ENCODE data around the gene OPHN1.
"Not testable (repeated sequence)": the region's sequence is repeated elsewhere in the genome, so short reads cannot be mapped to it uniquely, and the experiment has no call there.

The OPHN1 gene

DNA sequence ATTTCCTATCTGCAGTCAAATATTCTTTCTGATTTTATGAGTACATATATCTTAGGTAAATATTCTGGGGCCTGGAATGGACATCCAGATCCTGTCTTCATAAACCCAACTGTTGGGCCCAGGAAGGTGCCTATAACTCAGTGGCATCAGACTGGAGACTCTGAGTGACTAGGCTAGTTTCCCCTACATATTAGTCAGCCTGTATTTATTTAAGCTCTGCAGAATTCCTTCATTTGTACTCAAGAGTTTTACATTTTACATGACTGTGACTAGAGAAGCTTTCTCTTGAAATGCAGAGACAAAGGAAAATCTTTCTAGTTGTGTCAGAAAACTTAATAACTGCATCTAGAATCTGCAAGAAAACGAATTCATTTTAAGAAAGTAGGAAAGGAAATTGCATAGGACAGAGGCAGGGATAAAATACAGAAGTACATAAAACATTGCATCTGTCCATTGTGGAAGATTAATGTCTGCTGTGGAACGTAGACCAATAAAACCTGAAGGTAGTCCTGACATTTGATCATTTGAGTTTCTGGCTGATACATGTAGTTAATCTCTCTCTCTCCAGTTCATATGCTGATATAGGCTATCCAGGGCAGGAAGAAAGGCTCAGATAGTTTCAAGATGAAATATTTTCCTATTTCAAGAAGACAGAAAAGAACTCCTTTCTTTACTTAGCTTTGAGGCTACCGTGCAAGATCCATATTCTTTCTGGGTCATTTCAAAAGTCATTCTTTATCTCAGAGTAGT is 78.2 kb downstream of the OPHN1 start:
- H3K4me3 ChIP-seq (ENCODE audit: low read depth, low read length): no peak overlapping the region
- H3K27me3 ChIP-seq (ENCODE audit: control insufficient read depth, insufficient read depth, low read length): no peaks in the 10 kb centered on the region
- no peak overlapping the region for H3K9ac ChIP-seq (ENCODE audit: low read depth, low read length)
- no peaks in the 10 kb centered on the region for H3K36me3 ChIP-seq (ENCODE audit: control insufficient read depth, insufficient read depth, low read length)
- H3K9me3 ChIP-seq (ENCODE audit: control insufficient read depth, insufficient read depth, low read length): no peaks in the 10 kb centered on the region
- H3K4me1 ChIP-seq (ENCODE audit: control insufficient read depth, insufficient read depth, low read length): peaks cover 3% of the 10 kb centered on the region

DNA sequence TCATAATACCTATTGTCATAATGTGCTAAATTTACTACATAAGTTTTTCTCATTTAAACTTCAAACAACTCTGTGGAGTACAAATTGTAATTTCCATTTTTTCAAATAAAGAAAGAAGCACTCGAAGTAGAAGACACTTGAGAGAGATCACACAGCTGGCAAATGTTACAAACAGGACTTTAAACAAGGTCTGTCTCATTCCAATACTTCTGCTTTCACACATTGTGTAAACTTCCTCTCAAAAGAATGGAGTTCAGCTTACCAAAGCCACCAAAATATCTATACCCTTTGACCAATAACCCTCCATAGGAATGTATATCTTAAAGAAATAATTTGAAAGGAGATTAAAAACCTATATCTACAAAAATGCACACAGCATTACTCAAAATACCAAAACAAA is 88.3 kb downstream of the OPHN1 start:
- Histone ChIP-seq H3K9me3 (ENCODE audit: control insufficient read depth, insufficient read depth, low read length) (no peaks in the 10 kb centered on the region), H3K4me3 (ENCODE audit: low read depth, low read length) (no peak overlapping the region), H3K36me3 (ENCODE audit: control insufficient read depth, insufficient read depth, low read length) (no peaks in the 10 kb centered on the region), H3K4me1 (ENCODE audit: control insufficient read depth, insufficient read depth, low read length) (no peaks in the 10 kb centered on the region), H3K27me3 (ENCODE audit: control insufficient read depth, insufficient read depth, low read length) (no peaks in the 10 kb centered on the region), H3K9ac (ENCODE audit: low read depth, low read length) (no peak overlapping the region)

DNA sequence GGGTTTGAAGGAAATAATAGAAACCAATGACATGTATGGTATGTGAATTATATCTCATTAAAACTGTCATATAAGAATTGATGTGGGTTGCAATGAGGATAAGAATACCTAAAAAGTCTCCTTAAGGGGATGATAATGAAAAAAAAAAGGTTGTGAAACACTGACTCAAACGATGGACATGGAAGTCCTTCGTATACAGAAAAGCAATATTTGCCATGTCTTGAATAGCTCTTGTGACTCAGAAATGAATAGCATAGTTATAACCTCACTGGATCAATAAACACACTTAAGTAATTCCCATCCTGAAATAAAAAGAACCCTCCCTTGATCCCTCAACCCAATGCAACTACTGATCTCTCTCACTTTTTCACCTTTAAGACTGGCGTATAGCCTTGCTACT is 89.7 kb downstream of the OPHN1 start:
- H3K4me1 ChIP-seq (ENCODE audit: control insufficient read depth, insufficient read depth, low read length): no peaks in the 10 kb centered on the region
- H3K9me3 ChIP-seq (ENCODE audit: control insufficient read depth, insufficient read depth, low read length): no peaks in the 10 kb centered on the region
- H3K36me3 ChIP-seq (ENCODE audit: control insufficient read depth, insufficient read depth, low read length): no peaks in the 10 kb centered on the region
- no peaks in the 10 kb centered on the region for H3K27me3 ChIP-seq (ENCODE audit: control insufficient read depth, insufficient read depth, low read length)
- no peak overlapping the region for H3K4me3 ChIP-seq (ENCODE audit: low read depth, low read length)
- no peak overlapping the region for H3K9ac ChIP-seq (ENCODE audit: low read depth, low read length)

DNA sequence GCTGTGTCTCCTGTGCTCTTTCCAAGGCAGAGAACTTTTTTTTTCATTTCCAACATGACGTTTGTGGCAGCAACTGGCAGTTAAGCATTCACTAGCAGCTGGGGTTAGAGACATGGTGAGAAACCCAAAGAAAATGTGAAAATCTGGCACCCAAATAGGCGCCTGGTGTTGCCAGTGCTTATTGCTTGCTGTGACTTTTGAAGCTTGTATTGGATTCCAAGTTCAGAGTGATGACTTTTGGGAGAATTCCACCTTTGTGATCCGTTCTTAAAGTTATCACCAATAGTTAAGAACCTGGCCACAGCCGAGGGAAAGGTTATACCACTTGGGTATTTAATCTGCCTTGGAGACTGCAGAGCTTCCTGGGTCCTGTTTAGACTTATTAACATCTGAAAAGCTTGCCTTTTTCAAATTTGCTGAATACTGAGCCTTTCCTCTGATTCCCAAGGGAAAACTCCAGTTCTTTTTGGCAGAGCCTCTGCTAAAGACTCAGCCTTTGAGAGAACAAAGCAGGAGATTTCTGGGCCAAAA is 101.0 kb downstream of the OPHN1 start:
- Histone ChIP-seq H3K4me3 (ENCODE audit: low read depth, low read length) (no peak overlapping the region), H3K36me3 (ENCODE audit: control insufficient read depth, insufficient read depth, low read length) (no peaks in the 10 kb centered on the region), H3K9me3 (ENCODE audit: control insufficient read depth, insufficient read depth, low read length) (no peaks in the 10 kb centered on the region)

DNA sequence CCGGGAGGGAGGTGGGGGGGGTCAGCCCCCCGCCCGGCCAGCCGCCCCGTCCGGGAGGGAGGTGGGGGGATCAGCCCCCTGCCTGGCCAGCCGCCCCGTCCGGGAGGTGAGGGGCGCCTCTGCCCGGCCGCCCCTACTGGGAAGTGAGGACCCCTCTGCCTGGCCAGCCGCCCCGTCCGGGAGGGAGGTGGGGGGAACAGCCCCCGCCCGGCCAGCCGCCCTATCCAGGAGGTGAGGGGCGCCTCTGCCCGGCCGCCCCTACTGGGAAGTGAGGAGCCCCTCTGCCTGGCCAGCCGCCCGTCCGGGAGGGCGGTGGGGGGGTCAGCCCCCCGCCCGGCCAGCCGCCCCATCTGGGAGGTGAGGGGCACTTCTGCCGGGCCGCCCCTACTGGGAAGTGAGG is 106.5 kb downstream of the OPHN1 start:
- H3K36me3 ChIP-seq (ENCODE audit: control insufficient read depth, insufficient read depth, low read length); H3K9ac ChIP-seq (ENCODE audit: low read depth, low read length); H3K4me3 ChIP-seq (ENCODE audit: low read depth, low read length); H3K27me3 ChIP-seq (ENCODE audit: control insufficient read depth, insufficient read depth, low read length); H3K4me1 ChIP-seq (ENCODE audit: control insufficient read depth, insufficient read depth, low read length); H3K9me3 ChIP-seq (ENCODE audit: control insufficient read depth, insufficient read depth, low read length): not testable (repeated sequence)

More for the DNA sequence above, 101.0 kb downstream of the OPHN1 start:
- H3K4me1 ChIP-seq (ENCODE audit: control insufficient read depth, insufficient read depth, low read length): peaks cover 2% of the 10 kb centered on the region
- no peaks in the 10 kb centered on the region for H3K27me3 ChIP-seq (ENCODE audit: control insufficient read depth, insufficient read depth, low read length)
- no peak overlapping the region for H3K9ac ChIP-seq (ENCODE audit: low read depth, low read length)

DNA sequence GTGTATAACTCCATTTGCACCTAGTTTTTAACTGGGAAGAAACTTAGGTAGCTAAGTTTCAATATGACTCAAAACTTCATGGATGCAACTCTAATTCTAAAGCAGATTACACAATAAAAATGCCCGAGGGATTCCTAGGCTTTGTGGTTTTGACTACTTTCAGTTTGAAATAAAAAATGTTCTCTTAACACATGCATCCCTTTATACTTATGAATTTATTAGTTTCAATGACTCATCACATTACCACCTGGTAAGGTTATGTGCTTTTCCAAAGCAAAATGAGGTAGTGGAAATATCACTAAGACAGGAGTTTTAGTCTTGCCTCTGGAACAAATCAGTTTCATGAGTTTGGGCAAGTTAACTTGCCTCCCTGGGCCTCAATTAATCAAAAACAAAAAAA is 125.5 kb downstream of the OPHN1 start:
- Histone ChIP-seq H3K36me3 (ENCODE audit: control insufficient read depth, insufficient read depth, low read length) (no peaks in the 10 kb centered on the region), H3K4me3 (ENCODE audit: low read depth, low read length) (no peak overlapping the region), H3K27me3 (ENCODE audit: control insufficient read depth, insufficient read depth, low read length) (no peaks in the 10 kb centered on the region), H3K4me1 (ENCODE audit: control insufficient read depth, insufficient read depth, low read length) (no peaks in the 10 kb centered on the region), H3K9ac (ENCODE audit: low read depth, low read length) (no peak overlapping the region), H3K9me3 (ENCODE audit: control insufficient read depth, insufficient read depth, low read length) (no peaks in the 10 kb centered on the region)

DNA sequence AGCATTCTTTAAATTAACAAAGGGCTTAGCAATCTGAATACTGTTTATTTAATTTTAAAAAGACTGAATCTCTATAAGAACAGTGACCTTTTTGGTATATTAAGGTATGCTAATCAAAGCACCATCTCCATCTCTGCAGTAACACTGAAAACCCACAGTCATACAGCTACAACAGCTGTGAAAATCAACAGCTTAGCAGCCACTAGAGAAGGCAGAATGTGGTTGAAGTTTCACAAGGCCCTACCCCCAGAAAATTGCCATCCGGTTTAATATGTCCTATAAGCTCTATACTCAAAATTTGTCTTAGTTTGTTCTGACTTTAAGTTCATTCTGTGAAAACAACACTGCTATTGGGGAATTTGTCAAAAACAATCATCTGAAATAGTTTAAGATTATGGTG is 128.7 kb downstream of the OPHN1 start:
- H3K4me1 ChIP-seq (ENCODE audit: control insufficient read depth, insufficient read depth, low read length): no peaks in the 10 kb centered on the region
- H3K9me3 ChIP-seq (ENCODE audit: control insufficient read depth, insufficient read depth, low read length): no peaks in the 10 kb centered on the region
- H3K27me3 ChIP-seq (ENCODE audit: control insufficient read depth, insufficient read depth, low read length): no peaks in the 10 kb centered on the region
- H3K4me3 ChIP-seq (ENCODE audit: low read depth, low read length): no peak overlapping the region
- H3K36me3 ChIP-seq (ENCODE audit: control insufficient read depth, insufficient read depth, low read length): no peaks in the 10 kb centered on the region
- H3K9ac ChIP-seq (ENCODE audit: low read depth, low read length): no peak overlapping the region

DNA sequence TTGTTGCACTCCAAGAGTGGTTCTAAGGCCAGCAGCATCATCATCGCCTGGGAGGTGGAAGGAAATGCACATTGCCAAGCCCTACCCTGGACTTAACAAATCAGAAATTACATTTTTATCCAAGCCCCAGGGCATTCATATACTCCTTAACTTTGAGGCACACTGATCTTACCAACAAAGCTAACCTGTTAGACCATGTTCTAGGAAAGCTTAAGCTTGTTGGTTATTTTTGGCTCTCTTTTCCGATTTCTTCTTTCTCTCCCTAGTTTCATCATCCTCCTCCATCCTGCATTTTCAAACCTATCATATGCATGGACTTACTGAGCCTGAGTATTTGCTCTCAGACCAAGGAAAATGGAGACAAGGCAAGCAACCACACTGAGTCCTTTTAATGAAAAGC is 133.4 kb downstream of the OPHN1 start:
- H3K27me3 ChIP-seq (ENCODE audit: control insufficient read depth, insufficient read depth, low read length): no peaks in the 10 kb centered on the region
- H3K4me1 ChIP-seq (ENCODE audit: control insufficient read depth, insufficient read depth, low read length): no peaks in the 10 kb centered on the region
- no peaks in the 10 kb centered on the region for H3K36me3 ChIP-seq (ENCODE audit: control insufficient read depth, insufficient read depth, low read length)
- H3K4me3 ChIP-seq (ENCODE audit: low read depth, low read length): no peak overlapping the region
- no peaks in the 10 kb centered on the region for H3K9me3 ChIP-seq (ENCODE audit: control insufficient read depth, insufficient read depth, low read length)
- no peak overlapping the region for H3K9ac ChIP-seq (ENCODE audit: low read depth, low read length)

DNA sequence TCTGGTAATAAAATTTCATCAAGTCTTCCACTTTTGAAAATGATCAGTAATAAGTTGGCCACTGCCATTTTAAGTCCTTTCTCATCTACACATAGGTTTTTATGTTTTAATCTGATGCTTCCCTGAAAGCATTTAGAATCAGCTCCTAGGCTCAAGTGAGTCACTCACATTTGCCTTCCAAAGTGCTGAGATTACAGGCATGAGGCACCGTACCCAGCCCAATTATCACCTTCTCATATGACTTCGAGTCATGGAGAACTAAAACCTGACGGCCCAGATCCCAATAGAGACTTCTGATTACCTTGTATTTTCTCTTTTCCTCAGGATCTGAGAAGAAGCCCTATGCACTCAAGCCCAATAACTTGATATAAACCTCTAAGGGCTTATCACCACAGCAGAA is 140.8 kb downstream of the OPHN1 start:
- no peaks in the 10 kb centered on the region for H3K9me3 ChIP-seq (ENCODE audit: control insufficient read depth, insufficient read depth, low read length)
- no peaks in the 10 kb centered on the region for H3K36me3 ChIP-seq (ENCODE audit: control insufficient read depth, insufficient read depth, low read length)
- no peaks in the 10 kb centered on the region for H3K4me1 ChIP-seq (ENCODE audit: control insufficient read depth, insufficient read depth, low read length)
- H3K4me3 ChIP-seq (ENCODE audit: low read depth, low read length): no peak overlapping the region
- H3K27me3 ChIP-seq (ENCODE audit: control insufficient read depth, insufficient read depth, low read length): no peaks in the 10 kb centered on the region
- no peak overlapping the region for H3K9ac ChIP-seq (ENCODE audit: low read depth, low read length)

DNA sequence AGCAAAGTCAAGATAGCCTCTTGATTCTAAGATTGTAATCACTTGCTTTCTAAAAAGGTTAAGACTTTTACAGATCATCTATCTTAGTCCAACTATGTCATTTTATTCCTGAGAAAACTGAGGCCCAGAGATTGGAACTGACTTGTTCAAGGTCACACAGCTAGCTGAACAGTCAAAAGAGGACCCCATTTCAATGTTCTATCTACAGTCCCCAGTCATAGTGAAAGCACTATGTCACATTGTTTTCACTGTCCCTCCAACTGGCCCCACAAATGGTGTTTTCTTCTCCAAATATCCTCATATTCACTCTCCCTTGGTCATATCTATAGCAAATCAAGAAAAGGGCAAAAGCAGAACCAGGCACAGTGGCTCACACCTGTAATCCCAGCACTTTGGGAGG is 145.2 kb downstream of the OPHN1 start:
- Histone ChIP-seq H3K4me1 (ENCODE audit: control insufficient read depth, insufficient read depth, low read length) (no peaks in the 10 kb centered on the region), H3K4me3 (ENCODE audit: low read depth, low read length) (no peak overlapping the region), H3K9ac (ENCODE audit: low read depth, low read length) (no peak overlapping the region), H3K9me3 (ENCODE audit: control insufficient read depth, insufficient read depth, low read length) (peaks cover 4% of the 10 kb centered on the region), H3K27me3 (ENCODE audit: control insufficient read depth, insufficient read depth, low read length) (no peaks in the 10 kb centered on the region), H3K36me3 (ENCODE audit: control insufficient read depth, insufficient read depth, low read length) (no peaks in the 10 kb centered on the region)

DNA sequence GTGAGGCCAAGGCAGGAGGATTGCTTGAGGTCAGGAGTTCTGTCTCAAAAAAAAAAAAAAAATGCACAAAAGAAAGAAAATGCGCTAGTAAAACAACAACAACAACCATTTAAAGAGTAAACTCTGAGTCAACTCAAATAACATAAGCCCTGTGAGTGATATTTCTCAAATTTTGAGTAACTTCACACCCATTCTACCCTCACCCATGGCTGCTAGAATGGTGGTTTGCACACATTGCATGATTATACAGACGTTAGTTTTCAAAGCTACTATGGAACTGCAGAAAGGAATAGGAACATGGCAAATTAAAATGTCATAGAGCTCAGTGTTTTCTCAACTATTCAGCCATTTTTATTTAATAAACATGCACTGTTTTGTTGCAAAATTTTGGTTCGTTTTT is 145.9 kb downstream of the OPHN1 start:
- Histone ChIP-seq H3K36me3 (ENCODE audit: control insufficient read depth, insufficient read depth, low read length) (no peaks in the 10 kb centered on the region), H3K4me3 (ENCODE audit: low read depth, low read length) (no peak overlapping the region), H3K9ac (ENCODE audit: low read depth, low read length) (no peak overlapping the region), H3K27me3 (ENCODE audit: control insufficient read depth, insufficient read depth, low read length) (no peaks in the 10 kb centered on the region), H3K4me1 (ENCODE audit: control insufficient read depth, insufficient read depth, low read length) (no peaks in the 10 kb centered on the region), H3K9me3 (ENCODE audit: control insufficient read depth, insufficient read depth, low read length) (peaks cover 4% of the 10 kb centered on the region)

DNA sequence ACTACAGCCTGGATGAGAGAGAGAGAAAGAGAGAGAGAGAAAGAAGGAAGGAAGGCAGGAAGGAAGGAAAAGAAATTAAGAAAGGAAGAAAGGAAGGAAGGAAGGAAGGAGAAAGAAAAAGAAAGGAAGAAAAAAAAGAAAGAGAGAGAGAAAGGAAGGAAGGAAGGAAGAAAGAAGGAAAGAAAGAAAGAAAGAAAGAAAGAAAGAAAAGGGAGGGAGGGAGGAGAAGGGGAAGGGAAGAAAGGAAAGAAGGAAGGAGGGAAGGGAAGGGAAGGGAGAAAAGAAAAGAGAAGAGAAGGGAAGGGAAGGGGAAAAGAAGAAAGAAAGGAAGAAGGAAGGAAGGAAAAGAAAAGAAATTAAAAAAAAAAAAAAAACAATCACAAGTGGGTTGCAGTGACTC is 146.3 kb downstream of the OPHN1 start:
- peaks cover 4% of the 10 kb centered on the region for H3K9me3 ChIP-seq (ENCODE audit: control insufficient read depth, insufficient read depth, low read length)
- H3K27me3 ChIP-seq (ENCODE audit: control insufficient read depth, insufficient read depth, low read length): no peaks in the 10 kb centered on the region
- no peaks in the 10 kb centered on the region for H3K4me1 ChIP-seq (ENCODE audit: control insufficient read depth, insufficient read depth, low read length)
- H3K9ac ChIP-seq (ENCODE audit: low read depth, low read length): no peak overlapping the region
- no peak overlapping the region for H3K4me3 ChIP-seq (ENCODE audit: low read depth, low read length)
- no peaks in the 10 kb centered on the region for H3K36me3 ChIP-seq (ENCODE audit: control insufficient read depth, insufficient read depth, low read length)

Measured in iPS-15b (cell line).